HG03439 (cell line): ENCODE data around the gene ECM2.

Experiments
- ATAC-seq: cut with Tn5 transposase; IDR thresholded peaks from one replicate; pipeline ENCODE4 v1.9.1; 2021; ENCODE audit warnings: mild to moderate bottlenecking, moderate library complexity; ENCODE audit not compliant: unreplicated experiment

The ECM2 gene

GRCh38 chr9:92501671-92502393, 34.0 kb downstream of the ECM2 start:
- ATAC-seq = no peak

- no peak for ATAC-seq
Observed at GRCh38 chr9:92500725-92501124, 35.1 kb downstream of the ECM2 start.

DNA sequence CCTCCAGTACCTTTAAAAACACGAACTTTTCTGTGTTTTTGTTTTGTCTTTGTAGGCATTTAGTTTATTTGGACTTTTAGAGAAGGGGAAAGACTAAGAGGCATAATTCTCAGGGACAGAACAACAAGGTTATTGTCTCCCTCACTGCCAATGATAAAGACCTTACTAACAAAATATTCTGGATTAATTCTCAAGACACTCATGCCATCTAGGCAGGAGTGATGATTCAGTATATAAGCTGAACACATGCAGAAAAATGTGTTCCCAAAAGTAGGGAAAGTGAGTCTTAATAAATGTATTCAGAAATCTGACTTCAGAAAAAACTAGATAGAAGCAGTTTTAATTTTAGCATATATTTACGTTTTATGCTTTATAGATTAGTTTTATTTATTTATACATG, 36.1 kb downstream of the ECM2 start:
- no peak for ATAC-seq

GRCh38 chr9:92496396-92497176, 39.2 kb downstream of the ECM2 start:
- ATAC-seq = no peak

DNA sequence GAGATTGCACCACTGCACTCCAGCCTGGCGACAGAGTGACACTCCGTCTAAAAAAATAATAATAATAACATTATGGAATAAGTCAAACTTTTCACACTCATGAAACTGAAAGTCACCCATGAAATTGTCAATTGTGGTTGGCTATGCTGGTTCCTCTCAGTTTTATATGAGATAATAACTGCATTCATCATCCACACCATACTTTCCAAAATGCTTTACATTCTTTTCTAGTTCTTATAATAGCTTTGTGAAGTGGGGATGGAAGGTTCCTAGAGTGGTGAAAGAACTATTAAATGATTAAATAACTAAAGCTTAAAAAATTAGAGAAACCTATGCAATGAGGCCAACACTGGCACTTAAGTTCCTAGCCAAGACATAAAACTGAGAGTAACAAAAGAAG, 40.9 kb downstream of the ECM2 start:
- no peak for ATAC-seq

DNA sequence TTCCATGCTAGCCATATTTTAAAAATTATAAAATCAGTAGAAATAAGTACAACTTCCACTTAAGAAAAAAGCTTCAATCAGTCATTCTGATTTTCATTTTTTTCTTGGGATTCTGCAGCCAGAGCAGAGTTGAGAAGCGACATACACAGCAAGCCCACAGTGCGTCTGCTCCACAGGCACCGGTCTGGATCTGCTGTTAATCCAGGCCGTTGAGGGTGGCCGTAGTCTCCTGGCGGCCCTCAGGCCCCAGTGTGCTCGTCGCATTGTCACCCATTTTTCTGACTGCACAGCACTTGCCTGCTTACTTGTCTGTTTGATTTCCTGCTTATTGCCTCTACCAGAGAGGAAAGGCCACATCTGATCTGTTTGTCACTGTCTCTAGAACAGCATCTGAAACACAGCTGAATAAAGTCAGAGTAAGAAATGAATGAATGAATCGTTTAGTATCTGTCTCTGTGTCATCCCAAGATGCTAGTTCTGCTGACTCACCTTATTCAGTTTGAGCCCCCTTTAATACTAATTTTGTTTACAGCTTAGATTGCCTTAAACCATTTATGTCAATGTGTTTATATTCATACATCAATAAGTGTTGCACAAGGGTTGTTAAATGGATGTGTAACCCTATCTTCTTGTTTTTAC, 41.9 kb downstream of the ECM2 start:
- ATAC-seq = no peak

DNA sequence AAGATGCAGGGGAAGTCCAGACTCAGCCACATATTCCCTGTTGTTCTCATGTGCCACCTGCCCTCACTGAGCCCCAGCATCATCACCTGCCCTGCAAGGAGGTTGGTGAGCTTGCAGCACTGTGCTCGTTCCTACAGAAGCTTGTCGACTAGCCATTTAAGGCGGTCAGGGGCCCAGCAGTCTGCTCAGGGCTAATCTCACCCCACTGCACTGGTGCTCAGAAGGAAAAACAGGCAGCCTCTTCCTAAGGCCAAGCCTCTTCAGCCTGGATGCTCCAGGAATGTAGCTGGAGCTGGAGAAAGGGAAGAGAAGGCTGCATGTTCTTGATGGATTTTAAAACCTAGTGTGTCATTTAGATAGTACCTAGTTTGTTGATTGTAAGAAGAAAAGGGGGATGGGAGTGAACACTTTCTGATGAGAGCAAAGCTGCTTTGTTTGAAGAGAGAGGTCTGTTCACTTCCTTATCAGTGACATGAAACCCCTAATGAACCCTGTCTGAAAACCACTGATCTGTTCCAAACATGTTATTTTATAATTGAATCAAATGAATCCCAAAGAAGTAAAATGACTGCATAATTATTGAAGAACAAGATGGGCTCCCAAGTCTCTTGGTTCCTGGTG, 42.9 kb downstream of the ECM2 start:
- ATAC-seq = no peak

DNA sequence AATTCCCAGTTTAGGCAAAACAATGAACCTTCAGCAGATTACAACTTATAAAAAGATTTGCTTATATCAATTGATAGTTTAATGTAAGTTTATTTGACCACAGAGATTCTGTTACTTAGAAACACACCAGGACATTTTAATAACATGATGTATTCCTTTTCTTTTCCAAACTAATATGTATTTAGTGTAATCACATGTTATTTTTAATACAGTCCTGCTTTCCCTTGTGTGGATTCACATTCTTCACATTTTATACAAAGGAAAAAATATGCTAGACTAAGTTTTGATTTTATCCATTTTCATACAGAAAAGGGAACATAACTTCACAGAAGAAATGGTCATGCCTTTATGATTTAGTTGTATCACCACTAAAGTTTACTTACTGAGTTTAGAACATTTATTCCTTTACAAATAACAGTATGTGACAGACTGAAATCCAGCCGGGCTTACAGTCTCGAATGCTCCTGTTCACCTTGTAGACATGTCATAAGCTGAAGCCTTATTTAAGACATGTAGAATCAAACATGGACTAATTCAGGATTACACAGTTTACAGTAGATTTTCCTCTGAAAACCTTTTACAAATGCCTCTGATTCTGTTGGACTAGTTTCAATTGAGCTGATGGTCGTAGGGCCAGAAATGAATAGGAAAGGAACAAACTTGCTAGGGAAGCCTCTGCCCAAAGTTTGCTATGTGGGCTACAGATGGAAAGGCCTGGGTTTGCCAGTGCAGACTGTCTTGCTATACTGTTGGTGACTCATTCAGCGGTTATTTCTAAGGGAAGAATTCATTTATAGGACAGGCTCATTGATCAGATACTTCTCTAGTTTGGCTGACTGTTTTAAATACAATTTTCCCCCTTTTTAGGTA, 46.9 kb downstream of the ECM2 start:
- no peak for ATAC-seq

DNA sequence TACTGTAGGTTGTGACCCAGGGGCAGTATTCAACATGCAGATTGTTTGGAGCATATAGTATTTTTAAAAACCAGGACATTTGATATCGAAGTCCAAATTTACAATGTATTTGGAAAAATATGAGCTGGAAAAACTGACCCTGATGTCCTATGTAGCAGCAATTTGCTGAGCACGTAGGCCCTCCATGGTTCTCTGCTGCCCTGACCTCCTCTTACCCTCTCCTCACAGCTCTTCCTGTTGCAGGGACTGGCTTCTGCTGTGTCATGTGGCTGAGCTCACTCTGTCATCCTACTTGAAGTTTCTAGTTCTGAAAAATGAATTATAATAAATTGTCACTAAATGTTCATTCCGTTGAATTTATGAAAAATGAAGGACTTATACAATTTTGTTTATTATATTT, 49.4 kb downstream of the ECM2 start:
- ATAC-seq = no peak

DNA sequence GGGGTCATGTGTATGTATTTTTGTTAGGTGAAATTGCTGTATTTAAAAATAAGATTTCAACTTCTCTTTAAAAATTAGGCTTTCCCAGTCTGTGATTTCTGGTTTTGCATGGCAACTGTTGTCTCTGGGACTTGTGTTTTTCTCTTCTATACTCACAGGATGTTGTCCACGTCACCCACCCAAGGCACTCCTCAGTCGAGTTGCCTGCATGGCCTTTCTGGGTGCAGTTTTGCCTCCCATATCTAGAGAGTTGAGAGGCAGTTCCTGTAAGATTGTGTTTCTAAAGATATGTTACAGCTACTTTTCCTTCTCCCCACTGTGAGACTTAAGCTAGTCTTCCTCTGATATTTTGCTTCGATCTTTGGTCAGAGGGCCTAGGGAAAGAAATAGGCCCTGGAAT, 51.2 kb downstream of the ECM2 start:
- no peak for ATAC-seq

DNA sequence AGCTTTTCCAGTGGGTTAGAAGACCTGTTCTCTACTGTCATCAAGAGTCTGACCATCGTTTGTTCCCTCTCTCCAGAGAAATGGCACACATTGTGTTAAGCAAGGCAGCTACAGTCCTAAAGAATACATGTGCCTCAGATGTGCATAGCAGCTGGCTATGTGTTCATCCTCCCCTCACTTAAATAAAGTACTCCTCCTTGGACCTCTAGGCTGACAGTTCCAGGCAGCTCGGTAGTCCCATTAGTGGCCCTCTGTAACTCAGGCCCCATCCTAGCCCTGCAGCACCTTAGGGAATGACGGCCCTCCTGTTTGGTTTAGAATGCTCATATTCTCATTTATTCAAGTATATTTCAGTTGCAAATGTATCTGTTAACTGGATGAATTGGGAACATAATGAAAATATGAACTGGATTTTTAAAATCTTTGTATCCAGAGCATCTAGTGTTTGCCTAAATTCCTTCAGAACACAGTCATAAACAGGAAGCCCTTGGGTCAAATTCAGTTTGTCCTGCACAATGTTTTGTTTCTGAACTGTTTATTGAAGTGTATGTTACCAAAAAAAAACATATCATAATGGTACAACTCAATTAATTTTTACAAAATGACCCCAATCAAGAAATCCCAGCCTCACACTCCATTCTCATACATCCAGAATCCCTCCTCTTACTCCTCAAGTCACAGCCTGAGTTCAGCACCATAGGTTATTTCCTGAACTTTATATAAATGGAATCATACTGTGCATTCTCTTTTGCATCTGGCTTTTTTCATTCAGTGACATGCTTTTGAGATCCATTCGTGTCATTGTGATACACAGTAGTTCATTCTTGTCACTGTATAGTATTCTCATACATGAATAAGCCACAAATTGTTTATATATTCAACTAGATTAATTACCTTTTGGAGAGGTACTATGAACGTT, 51.9 kb downstream of the ECM2 start:
- ATAC-seq = no peak

GRCh38 chr9:92482805-92483204, 53.0 kb downstream of the ECM2 start:
- no peak for ATAC-seq

- no peak for ATAC-seq
Observed at GRCh38 chr9:92482329-92482728, 53.5 kb downstream of the ECM2 start, which contains the start of gene ASPN. TSS of gene ASPN (minus strand) at chr9:92482506.

DNA sequence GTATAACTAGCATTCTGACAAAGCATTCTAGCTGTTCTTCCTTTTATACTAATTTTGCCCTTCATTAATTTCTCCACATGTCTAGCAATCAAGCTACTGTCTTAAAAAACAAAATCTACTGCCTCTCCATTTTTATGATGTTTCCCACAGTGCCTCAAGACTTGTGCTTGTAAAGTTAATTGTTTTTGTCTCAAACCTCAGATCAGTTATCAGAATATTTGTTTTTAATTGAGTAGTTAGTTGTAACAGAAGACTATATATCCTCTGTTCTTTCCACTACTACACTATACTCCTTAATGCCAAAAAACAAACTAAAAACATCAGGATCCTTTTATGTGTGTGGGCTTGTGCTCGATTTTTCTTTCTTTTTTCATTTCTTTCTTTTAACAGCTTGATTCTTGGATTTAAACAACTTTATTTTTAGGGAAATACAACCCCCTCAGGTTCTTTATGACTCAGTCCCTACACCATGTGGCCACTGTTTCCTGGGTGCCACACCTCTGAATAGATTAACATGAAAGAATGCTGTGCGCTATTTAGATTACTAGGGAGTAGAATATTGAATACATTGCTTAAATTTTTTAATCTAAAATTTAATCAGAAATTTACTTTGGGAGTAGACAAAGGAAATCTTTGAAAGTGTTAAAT, 54.7 kb downstream of the ECM2 start:
- ATAC-seq = no peak

DNA sequence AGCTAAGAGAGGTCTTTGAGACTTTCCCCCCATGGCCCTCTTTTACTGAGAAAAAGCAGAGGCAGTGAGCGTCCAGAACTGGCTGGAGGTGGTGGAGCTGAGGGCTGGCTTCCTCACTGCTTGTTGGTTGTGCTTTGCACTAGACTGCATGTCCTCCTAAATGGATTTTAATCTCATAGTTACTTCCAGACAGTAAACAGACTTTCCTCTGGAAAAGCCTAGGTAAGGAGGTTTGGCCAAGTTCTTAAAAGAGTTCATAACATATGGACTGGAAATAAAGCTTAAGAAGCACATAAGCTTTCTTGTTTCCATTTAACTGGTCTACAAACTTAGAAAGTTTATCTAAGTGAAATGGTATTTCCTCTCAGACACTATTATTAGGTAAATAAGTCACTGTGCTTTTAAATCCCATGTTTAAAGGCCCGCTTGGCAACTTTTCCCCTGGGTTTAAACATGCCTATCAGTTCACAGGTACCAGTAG, 55.5 kb downstream of the ECM2 start:
- no peak for ATAC-seq

DNA sequence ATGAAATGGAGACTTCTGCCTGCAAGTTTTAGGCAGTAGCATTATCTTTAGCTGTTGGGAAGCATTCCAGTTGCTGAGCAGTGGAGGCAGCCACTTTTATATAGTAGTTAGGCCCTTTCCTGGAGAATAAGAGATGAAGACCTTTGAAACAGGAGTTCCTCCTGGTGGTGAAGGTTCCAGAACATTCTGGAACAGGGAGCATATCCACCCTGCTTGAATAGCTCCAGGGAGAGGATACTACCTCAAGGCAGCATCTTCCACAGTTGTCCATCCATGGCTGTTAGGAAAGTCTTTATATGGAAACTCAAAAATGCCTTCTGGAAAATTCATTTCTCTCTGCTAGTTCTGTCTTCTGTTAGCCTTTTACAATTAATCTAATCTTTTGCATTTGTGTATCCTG, 56.4 kb downstream of the ECM2 start:
- no peak for ATAC-seq

- ATAC-seq = no peak
Observed at GRCh38 chr9:92478783-92479182, 57.0 kb downstream of the ECM2 start.

- ATAC-seq = no peak
Observed at GRCh38 chr9:92476962-92477361, 58.8 kb downstream of the ECM2 start.

DNA sequence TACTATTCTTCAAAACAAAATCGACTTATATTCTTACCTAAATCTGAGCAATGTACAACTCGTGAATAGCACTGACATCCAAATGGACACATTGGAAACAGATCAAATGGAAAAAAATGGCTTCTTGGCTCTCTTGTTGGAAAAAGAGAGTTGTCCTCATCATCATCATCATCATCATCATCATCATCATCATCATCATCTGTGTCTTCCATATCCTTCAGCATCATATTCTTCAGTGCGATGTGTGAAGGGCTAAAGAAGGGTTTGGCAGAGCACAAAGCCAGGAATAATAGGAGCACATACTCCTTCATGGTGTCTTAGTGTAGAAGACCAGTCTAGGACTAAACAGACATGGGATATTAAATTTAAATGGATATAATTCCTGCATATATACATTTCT, 61.2 kb downstream of the ECM2 start:
- ATAC-seq = no peak
